ENCODE measurements around the gene DUSP19.

DNA sequence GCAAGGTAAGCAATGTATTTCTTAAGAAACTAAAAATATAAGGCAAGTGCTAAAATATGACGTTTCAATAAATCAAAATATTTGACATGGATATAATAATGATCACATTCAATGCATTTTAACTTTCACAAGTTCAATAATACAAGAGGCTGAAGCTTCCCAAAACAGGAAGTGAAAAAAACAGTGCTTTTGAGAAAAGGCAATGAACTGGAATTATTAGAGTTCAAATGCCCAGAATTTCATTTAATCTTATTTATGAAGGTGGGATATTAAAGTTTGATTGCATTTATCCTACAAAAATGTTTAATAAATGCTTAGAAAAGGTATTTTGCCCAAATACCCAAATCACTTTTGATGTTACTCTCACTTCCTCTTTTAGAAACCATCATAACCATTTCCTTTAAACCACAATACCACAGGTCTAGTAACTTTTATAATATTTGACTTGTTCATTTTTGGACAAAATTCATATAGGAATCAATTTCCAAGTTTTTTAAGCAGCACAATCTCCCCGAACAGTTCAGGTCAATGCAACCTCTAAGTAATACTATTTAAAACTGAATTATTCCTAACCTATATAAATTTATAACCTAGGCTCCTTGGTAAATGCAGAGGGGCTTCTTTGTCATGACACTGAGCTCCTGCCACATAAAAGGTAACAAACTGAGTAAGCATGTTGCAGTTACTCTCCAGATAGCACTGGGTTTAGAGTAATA lies 42.4 kb upstream of the DUSP19 start:
- TF ChIP-seq CTCF (IDR thresholded peaks at IDR 0.05), result no peak
- no peak for TF ChIP-seq POLR2A (IDR thresholded peaks at IDR 0.05)
